Hematopoietic multipotent progenitor cell treated with erythropoietin and hydrocortisone succinate and interleukin-3 and kit ligand, for 6 days (in vitro differentiated cells): ENCODE data around the gene GABPB1.
A peak's percentile ranks its signal among the peaks of the same experiment; 100 is the strongest.
"Not testable (repeated sequence)": the region's sequence is repeated elsewhere in the genome, so short reads cannot be mapped to it uniquely, and the experiment has no call there.

ENCODE experiments used
- DNase-seq: peaks from one replicate; pipeline ENCODE4 v3.0.0-alpha.2; 2015

GABPB1 gene

DNA sequence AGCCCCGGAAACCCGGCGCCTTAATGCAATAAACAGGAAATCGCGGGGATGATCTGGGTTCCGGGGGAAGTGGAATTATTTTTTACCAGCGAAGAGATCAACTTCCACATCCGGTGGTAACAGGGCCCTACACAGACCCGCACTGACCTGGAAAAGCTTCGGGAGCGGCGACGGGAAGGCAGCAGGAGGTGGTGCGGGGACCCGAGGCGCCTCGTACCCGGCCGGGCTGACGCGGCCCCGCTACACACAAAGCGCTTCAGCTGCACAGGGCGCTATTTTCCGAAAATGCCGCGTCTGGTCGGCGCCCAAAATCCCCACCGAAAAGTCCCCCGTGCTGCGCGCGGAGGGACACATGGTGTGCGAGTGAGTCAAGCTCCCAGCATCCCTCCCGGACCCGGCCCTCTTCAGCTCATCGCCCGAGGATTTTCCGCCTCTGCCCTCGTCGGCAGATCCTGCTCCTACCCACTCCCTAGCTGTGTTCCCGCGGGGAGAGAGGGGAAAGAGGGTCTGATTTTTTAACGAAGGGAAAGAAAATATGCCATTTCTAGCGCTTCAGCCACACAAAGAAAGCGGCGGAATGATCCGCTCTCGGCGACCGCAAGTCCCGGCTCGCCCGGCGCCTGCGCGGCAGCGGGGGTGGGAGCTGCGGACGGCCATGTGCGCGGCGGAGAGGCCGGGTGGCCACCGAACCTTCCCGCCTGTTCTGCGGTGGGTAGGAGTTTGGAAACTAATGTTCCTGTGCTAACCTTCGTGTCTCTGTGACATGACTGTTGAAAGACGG is at the start of gene GABPB1:
GABPB1 (minus strand) TSS at position 361 of the 781 bp plus-strand sequence. CDS start 45,400 bp downstream, outside the sequence.
- DNase-seq = peak; percentile 94

DNA sequence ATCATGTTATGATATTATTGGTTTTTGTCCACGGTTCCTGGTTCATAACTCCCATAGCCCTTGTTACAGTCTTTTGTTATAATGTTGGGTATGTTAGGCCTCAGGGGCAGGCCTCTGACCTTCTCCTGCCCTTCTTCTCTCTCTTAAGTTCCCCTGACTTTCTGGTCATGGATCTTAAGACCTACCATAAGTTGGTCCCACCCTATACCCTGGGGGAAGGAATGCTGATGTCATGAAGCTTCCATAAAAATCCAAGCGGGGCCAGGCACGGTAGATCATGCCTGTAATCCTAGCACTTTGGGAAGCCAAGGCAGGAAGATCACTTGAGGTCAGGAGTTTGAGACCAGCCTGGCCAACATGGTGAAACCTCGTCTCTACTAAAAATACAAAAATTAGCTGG is 36.6 kb upstream of the GABPB1 start:
- DNase-seq = not testable (repeated sequence)

DNA sequence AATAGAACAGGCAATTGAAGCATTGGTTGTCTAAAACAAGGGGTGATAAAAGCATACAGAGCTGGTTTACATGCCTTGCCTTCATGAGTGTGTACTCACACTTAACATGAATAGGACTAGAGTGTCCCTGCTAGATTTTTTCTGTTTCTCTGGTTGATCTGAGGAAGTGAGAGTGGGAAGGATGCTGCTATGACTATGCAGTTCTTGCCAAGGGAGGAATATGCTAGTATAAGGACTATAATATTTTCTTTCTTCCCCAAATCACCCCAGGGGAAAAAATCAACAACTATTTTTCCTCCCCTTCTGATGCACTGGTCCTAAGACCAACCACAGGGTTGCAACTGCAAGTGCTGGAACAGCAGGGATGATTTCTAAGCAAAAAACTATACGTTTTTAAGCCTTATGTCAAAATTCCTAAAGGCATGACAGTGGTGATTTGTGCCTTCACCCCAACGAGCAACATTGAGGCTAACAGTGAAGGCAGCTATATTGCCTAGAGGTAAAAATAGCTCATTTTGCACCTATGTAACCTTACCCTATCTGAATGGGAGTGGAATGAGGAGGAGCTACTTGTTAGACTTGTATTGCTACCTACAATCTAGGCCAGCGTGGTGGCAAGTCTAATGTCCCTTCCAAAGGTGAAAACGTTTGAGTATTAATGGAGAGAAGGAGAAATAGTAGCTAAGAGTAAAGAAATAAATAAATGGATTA is 35.7 kb upstream of the GABPB1 start:
- DNase-seq = peak; percentile 21

DNA sequence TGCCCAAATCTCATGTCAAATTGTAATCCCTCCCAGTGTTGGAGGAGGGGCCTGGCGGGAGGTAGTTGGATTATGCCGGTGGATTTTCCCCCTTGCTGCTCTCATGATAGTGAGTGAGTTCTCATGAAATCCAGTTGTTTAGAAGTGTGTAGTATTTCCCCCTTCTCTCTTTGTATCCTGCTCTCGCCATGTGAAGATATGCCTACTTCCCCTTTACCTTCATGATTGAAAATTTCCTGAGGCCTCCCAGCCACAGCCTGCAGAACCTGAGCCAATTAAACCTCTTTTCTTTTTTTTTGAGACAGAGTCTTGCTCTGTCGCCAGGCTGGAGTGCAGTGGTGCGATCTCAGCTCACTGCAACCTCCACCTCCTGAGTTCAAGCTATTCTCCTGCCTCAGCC is 27.4 kb upstream of the GABPB1 start:
- not testable (repeated sequence) for DNase-seq

DNA sequence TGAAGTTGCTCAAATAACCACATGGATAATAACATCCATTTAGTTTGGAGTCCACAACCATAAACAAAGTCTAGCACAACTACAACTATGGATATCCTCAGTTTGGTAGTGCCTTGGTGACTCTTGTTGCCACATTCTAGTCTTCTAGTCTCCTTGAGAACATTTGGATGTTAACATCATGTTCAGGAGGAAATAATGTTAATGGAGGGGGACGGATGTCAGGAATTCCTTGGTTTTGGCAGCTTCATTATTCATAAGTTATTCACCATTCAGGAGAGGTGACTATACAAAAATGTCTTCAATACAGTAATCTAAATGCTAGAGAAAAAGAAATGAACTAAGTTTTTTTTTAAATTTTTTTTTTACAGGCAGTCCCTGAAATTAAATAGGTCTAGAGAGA is 26.4 kb upstream of the GABPB1 start:
- DNase-seq = no peak

DNA sequence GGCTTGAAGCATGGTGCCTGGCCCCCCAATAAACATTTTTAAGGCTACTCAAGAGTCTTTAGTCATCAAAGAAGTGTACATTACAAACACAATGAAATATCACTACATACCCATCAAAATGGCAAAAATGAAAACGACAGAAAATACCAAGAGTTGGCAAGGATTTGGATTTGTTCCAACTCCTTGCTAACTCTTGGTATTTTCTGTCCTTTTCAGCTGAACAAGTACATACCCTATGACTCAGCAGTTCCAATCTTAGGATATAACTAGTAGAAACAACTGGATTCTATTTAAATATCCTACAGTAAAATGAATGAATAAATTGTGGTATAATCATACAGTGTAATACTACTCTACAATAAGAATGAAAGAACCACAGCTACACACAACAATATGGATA is 25.1 kb upstream of the GABPB1 start:
- DNase-seq = peak; percentile 48

DNA sequence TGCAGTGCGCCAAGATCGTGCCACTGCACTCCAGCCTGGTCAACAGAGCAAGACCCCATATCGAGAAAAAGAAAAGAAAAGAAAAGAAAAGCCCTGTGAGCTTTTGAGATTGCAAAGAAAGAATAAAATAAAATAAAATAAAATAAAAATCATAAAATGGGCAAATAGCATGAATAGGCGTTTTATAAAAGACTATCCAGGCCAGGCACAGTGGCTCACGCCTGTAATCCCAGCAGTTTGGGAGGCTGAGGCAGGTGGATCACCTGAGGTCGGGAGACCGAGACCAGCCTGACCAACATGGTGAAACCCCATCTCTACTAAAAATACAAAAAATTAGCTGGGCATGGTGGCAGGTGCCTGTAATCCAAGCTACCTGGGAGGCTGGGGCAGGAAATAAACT is 24.4 kb upstream of the GABPB1 start:
- not testable (repeated sequence) for DNase-seq

DNA sequence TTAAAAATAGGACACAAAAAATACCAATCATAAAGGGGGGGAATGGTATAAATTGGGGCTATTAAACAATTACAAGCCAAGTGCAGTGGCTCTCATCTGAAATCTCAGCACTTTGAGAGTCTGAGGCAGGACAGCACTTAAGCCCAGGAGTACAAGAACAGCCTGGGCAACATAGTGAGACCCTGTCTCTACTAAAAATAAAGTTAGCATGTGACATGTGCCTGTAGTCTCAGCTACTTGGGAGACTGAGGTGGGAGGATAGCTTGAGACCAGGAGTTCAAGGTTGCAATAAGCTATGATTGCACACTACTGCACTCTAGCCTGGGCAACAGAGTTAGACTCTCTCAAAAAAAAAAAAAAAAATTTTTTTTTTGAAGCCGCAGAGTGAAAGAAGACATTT is 23.8 kb upstream of the GABPB1 start:
- DNase-seq = no peak

DNA sequence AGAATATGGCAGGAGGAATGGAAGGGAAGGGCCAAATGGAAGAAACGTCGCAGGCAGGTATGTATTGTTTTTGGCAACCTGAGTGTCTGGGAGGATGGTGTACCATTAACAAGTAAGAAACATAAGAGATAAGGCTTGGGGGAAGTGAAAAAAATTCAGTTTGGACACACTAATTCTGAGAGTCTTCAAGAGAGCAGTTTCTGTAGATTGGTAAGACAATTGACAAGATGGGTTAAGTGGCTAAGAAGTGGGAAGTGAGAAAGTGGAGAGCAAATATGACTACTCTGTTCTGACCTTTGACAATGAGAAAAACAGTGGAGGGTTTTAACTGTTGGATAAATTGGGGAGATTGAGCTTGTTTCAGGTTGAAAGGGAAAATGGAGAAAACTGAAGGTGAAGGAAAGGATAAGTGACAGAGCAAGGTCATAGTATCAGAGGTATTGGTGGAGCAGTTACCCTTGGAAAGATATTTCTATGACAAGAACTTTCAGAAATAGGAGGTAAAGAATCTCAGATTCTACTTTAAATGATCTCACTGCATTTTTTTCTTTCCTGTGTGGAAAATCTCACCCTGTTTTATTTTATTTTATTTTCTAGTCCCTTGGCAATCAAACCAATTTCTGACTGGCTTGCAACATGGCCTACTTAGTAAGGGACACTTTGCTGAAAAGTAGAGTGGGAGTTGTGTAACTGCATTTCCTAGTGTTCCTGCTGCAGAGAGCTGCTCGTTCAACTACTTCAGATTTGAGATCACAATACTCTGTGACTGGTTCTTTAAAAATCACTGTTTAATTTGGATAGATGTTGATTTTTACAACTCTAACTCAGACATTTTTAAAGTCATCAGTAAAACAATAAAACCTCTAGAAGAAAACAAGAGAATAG is 23.1 kb upstream of the GABPB1 start:
- DNase-seq = no peak

DNA sequence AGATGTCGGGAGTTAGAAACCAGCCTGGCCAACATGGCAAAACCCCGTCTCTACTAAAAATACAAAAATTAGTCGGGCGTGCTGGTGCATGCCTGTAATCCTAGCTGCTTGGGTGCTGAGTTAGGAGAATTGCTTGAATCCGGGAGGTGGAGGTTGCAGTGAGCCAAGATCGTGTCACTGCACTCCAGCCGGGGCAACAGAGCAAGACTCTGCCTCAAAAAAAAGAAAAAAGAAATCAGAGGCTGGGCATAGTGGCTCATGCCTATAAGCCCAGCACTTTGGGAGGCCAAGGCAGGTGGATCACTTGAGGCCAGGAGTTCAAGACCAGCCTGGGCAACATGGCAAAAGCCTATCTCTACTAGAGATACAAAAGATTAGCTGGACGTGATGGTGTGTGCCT is 14.6 kb upstream of the GABPB1 start:
- DNase-seq = not testable (repeated sequence)

DNA sequence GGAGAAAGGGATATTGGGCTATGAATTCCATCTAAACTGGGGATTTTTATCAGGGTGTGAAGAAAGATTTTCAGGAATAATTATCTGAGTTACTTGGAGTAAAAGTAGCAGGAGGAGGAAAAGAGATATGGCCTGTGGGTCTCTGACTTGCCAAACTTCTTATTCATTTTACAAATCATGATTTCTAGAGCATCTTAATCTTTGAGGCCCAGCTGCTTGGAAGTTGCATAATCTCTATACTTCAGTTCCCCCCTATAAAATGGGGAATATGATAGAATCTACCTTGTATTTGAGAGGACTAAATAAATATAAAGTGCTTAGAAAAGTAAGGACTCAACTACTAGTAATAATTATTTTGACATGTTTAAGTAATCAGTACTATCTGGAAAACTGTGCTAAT is 11.0 kb upstream of the GABPB1 start:
- peak; percentile 65 for DNase-seq

DNA sequence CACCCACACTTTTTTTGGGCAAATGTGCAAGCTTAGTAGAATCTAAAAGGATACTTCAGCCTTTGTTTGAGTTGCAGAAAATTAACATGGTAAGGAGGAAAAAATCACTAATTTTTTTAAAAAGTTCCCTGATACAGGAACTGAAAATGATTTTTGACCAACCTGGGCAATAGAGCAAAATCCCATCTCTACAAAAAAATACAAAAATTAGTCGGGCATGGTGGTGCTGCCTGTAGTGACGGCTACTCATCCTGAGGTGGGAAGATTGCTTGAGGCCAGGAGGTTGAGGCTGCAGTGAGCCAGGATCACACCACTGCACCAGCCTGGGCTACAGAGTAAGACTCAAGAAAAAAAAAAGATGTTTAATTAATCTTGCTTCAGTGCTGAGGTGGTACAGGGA is 10.6 kb upstream of the GABPB1 start:
- no peak for DNase-seq

DNA sequence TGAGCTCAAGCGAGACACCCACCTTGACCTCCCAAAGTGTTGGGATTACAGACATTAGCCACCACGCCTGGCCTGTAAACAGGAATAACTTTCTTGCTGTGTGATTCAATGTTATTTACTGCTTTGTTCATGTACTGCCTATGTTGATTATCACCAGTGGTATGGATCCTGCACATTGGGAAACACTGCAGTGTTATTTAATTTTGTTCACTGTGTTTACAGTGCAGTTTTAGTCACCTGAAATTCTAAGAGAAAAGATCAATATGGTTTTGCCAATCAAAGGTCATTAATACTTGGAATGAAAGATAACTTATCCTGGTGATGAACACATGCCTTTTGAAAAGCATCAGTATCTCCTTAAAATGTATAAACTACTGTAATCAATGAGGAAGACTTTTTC is 8.6 kb upstream of the GABPB1 start:
- no peak for DNase-seq

DNA sequence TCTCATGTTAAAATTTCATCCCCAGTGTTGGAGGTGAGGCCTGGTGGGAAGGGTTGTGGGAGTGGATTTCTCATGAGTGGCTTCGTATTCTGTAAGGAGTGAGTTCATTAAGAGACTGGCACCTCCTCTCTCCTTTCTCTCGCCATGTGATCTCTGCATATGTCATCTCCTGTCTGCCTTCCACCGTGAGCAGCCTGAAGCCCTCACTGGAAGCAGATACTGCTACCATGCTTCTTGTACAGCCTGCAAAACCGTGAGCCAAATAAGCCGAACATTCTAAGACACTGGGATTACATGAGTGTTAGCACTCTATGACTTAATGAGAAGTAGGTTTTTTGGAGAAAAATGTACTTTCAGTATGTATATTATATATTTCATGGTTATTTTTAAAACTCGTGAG is 6.8 kb upstream of the GABPB1 start:
- DNase-seq = no peak

DNA sequence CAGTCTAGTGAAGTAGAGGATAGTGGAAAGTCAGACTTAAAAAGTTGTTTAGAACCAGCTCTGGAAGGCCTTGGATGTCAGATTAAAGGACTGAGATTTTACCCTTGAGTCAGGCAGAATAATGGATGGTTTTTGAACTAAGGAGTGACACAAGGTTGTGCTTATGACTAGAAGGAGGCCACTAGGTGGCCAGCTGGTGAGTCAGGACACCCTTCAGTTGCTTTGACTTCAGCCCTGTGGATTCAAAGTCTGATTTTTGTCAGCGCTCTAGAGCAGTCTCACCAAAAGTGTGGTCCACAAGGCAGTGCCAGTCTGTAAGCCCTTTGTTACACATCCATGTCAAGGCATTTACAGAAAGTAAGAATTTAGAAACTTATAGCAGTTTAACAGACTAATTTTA is 3.8 kb upstream of the GABPB1 start:
- peak; percentile 85 for DNase-seq

DNA sequence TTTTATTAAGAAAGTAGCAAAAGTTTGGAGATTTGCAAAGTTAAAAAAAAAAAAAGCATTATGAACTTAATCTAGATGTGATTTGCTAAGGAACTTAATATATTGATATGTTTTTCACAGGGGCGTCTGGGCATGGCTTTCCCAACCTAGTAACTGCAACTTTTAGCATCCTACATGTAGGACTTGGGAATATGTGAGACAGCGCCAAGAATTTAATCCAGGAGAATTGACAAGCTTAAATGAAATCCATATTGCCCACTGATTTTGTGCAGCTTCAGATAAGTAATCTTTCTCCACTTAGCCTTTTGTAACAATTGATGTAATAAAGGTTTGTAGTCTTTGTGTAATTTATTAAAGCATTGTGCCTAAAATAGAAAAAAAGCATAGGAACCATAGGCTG is 982 bp upstream of the GABPB1 start:
- peak; percentile 20 for DNase-seq

DNA sequence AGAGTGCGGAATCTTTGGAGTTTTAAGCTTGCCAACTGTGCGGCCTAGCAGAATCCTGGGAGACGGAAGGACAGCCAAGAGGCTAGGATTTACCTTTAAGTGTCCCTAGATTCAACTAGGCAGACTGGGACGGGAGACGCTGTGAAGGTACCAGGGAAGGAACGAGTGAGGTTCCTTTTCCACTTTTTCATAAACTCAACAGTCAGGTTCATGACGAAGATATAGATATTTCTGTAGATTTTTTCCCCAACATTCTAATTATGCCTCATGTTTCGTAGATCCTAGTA is 564 bp upstream of the GABPB1 start:
- no peak for DNase-seq

DNA sequence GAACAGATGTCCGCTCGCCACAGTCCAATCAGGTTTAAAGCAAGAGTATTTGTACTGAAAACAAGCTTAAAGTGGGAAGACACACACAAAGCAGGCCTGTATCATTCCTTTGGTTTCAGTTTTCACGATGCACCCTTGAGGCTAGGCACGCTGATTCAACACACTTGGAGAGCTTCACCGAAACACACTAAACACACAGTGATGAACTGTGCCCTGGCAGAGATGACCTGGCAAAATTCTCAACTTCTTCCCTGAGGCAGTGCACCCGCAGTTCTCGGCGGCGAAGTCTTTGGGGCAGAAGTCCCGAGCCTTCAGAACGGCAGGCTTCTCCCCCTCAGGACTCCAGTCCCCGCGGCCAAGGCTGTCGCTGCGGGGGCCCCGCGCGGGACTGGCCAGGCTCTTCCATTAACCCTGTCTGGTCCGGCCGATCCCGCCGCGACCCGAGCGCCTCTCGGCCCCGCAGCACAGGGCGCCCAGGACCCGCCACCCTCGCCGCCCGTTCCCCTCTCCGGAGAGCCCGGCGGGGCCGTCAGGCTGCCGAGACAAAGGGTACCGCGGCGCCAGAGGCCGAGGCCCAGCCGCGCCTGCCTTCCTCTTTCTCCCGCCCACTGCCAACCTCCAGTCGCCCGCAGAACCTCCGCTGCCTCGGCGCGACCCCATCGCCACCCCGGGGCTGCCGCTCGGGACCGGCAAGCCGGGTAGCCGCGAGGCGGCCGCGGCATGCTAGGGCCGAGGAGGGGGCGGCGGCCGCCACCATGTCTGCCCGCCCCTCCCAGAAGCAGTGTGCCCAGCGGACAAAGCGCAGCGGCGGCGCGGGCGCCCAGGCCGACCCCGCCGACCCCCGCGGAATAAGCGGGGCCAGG is 792 bp downstream of the GABPB1 start:
- DNase-seq = peak; percentile 83

DNA sequence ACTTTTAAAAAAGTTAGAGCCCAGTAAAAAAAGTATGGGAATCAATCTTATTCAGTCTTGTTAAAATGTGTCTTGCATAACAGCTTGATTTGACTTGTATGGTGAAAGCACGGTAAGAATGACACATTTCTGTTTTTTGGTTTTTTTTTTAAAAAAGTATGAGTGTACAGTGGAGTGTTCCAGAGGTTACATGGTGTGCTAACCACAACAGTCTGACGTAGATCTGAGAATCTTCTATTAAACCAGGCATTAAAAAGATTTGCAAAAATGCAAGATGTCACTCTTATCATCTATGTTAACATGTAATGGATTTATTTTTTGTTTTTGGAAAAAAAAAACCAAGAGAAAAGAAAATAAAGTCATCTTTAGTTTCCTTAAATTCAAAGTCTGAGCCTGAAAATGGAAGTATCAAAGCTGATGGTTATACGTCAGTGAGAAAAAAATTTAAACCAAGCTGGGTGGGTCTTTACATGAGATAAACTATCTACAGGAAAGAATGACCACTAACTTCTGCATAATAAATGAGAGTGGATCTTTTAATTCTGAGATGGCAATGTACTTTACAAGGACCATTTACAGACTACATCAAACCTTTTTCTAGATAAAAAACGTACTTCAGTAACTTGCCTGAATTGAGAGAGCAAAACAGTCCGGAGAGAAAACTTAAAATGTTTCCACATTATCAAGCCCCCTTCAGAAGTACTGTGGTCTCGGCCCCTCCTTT is 1.6 kb downstream of the GABPB1 start:
- DNase-seq = peak; percentile 81

DNA sequence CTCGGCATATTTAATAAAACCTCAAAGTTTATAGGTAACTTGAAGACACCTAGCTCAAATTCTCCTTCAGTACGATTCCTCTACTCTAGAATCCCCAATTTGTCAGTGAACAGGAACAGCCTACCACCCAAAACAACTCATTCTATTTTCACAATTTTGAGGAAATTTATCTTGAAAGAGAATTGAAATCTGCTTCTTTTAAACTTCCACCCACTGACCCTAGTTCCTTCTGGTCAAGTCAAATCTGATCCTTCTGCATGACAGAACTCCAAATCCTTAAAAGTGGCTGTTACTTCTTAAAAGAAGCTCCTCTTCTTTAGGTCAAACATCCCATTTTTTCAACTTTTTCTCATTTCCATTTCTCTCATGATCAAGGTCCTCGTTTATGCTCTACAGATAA is 4.4 kb downstream of the GABPB1 start:
- no peak for DNase-seq

DNA sequence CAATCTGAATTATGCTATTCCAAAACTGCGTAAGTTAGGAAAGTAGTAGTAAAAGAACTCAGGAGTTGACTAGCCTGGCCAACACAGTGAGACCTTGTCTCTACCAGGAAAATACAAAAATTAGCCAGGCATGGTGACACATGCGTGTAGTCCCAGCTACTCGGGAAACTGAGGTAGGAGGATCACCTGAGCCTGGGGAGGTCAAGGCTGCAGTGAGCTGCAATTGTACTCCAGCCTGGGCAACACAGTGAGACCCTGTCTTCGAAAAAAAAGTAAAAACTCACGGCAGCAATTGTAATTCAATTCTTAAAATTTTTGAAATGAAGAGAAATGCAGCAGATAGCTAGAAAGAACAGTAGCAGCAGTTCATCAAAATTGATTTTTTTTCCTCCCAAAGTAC is 9.7 kb downstream of the GABPB1 start:
- DNase-seq = no peak

DNA sequence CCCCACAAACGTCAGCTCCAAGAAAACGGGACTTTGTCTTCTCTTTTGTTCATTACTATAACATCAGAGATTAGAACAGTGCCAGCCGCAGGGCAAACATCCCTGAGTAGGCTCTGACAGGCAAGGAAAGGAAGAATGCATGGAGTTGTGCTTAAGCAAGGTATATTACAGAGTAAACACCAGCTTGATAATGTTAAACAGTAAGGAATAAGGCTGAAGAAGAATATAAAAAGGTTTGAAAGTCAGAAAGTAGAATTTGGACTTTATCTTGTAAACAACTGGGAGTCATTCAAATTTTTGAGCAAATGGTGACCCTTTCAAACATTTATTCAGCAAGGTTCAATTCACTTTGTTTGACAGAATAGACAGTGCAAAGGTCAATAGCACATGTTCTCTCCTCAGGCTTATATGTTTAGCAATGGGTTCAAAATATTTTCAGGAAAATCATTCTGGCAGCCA is 11.0 kb downstream of the GABPB1 start:
- DNase-seq = no peak
